ELR (cell line): ENCODE data around the gene CNGB1.
"Not testable (repeated sequence)": the region's sequence is repeated elsewhere in the genome, so short reads cannot be mapped to it uniquely, and the experiment has no call there.

Experiments
- DNase-seq: peaks from one replicate; pipeline ENCODE4 v3.0.0-alpha.2; 2015; ENCODE audit warnings: low read depth

The CNGB1 gene

DNA sequence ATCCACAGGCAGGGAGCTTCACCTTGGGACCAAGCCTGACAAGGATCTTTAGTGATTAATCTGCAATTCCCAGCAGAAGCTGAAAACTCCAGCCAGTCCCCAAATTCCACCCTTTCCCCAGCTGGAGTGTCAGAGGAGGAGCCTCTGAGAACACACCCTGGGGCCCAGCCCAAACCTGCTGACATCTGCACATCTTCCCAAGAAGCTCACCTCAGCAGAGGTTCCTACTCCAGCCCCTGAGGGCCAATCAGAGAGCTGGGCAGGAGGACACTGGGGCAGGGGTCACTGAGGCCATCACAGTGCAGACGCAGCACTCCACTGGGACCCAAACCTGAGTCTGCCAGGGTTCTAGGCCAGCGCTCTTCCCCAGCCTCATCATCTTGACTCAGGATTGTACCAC lies 44.9 kb downstream of the CNGB1 start:
- DNase-seq, result no peak

DNA sequence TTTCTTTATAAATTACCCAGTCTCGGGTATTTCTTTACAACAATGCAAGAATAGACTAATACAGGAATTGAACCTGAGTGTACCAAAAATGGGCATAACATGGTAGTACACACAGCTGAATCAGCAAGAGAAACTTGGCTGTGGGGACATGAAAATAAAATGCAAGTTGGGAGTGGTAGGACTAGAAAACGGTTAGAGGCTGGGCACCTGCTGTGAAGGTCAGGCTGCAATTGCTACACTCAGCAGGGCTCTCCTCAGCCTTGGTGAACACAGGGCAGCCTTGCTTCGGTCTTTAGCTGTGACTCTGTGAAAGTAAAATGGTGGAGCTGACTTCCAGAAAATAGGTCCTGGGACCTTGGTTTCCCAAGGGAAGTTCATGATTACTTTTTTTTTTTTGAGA lies 45.6 kb downstream of the CNGB1 start:
- DNase-seq, result no peak

DNA sequence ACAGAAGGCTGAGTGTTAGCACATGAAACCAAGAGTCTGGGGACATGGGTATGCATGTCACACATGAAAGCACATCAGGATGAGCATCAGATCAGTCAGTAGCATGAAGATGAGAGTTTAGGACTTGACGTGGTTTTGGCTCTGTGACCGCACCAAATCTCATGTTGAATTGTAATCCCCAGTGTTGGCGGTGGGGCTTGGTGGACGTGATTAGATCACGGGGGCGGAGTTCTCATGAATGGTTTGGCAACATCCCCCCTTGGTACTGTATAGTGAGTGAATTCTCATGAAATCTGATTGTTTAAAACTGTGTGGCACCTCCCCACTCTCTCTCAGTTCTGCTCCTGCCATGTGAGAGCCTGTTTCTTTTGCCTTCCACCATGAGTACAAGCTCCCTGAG lies 46.4 kb downstream of the CNGB1 start:
- DNase-seq, result no peak

DNA sequence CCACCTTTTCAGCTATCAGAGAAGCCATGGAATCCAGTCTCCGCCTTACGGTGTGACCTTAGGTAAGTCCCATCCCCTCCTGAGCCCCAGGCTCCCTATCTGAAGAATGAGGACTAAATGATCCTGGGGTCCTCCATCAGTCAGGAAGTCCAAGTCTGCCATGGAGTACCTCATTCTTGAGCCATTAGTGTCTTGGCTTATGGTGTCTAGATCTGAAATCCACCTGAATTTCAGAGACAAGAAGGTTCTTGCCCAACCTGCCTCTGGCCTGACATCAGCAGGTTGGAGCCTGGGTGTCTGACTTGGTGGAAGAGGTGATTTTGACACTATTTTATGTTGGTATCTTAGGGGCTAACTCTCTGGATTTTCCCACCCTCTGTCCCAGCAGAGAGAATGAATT lies 47.1 kb downstream of the CNGB1 start:
- no peak for DNase-seq

DNA sequence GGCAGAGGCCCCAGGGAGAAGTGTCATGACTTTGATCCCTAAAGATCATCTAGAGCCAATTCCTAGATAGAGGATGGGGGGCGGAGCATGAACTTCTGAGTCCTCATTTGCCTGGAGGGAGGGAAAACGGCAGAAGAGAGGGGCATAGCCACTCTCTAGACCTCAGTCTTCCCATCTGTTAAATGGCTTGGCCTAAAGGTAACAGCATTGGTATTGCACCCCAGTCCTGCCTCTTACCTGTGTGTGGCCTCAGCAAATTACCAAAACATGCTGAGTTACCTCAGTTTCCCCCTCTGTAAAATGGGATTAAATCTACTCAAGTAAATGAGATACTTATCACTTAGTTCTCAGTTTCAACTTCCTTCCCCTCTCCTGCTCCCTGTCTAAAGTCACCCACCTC lies 47.5 kb downstream of the CNGB1 start:
- DNase-seq, result no peak

DNA sequence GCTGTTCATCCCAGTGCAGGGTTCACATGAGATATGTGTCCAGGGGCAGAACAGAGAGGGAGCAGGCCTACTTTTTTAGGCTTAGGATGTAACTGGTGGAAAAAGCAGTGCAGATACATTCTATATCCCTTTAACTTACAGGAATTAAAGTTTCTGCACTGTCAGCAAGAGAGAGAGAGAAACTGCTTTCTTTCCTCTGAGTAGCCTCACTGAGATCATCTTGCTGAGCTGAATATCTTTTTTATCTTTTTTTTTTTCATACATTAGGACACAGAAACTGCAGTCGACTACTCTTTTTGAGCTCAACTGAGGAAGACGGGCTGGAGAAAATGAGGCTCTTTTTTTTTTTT lies 50.1 kb downstream of the CNGB1 start:
- no peak for DNase-seq

DNA sequence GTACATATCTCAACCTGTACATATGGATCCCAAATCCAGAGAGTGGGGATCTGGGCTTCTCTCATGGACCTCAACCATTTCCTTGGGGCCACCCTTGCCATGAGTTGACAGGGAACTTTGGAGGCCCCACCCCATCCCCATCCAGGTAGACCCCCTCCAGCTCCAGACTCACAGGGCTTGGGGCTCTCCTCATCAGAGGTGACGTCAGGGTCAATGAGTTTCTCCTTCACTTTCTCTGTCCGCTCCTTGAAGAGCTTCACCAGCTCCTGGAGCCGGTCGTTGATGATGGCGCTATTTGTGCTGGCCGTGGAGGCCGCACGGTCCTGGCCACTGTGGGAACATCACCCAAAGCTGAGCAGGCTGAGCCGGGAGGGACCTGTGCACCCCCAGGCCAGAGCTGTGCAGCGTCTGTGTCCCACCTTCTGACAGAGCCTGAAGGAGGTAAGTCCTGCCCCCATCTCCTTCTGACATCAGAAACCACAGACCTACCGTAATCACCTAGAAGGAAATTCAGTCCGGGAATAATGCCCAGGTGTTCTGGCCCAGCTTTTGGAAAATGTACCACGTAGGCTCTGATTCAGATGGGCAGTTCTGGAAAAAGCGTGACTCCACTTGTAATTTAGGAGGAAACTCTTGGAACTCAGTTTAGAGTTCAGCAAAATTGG lies 50.6 kb downstream of the CNGB1 start:
- no peak for DNase-seq

DNA sequence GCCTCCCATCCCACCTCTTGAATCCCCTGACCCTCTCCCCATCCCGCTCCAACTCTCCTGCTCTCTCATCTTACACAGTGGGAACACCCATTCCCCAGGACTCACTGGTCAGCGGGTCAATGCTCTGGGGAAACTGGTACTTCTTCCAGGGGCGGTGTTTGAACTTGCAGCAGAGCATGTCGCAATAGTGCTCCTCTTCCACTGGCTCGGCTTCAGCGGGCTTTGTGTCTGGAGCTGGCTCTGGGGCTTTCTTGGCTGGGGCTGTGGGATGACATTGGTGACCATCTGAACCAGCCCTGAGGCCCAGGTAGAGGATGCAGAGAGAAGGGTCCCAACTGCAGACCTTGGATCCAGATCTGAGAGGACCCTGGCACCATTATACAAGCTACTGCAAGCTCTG lies 51.9 kb downstream of the CNGB1 start:
- no peak for DNase-seq

DNA sequence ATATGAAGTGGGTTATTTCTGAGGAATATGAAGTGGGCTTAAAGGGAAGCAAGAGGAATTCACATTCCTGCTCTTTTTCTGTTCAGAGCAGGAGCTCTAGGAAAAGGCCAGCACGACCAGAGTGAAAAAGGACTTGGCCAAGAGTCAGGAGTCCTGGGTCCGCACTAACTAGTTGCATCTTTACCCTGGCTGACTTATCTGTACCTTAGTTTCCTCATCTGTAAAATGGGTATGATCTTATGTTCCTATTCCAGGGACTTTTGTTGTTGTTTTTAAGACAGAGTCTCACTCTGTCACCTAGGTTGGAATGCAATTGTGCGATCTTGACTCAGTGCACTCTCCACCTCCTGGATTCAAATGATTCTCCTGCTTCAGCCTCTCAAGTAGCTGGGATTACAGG lies 52.5 kb downstream of the CNGB1 start:
- DNase-seq, result no peak

DNA sequence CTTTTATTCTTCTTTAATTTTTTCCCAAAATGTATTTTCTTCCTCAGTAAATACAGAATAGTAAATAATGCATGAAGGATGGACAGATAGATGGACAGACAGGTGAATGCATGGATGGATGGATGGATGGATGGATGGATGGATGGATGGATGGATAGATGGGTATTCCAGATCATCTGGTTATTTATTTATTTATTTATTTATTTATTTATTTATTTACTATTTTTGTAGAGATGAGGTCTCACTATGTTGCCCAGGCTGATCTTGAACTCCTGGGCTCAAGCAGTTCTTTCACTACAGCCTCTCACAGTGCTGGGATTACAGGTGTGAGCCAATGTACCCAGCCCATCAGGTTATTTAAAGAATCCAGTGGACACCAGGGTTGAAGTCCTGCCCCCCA lies 53.0 kb downstream of the CNGB1 start:
- not testable (repeated sequence) for DNase-seq

DNA sequence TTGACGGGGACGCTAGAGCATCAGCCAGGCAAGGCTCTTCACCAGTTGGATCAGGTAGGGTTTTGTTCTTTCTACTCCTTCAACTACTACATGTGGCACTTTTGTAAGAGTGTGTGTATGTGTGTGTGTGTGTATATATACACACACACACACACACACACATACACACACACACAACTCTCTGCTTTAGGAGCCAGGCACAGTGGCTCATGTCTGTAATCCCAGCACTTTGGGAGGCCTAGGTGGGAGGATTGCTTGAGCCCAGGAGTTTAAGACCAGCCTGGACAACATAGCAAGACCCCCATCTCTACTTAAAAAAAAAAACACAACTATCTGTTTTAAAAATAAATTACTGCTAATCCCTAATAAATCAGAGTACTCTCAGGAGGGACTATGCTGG lies 53.4 kb downstream of the CNGB1 start:
- not testable (repeated sequence) for DNase-seq

DNA sequence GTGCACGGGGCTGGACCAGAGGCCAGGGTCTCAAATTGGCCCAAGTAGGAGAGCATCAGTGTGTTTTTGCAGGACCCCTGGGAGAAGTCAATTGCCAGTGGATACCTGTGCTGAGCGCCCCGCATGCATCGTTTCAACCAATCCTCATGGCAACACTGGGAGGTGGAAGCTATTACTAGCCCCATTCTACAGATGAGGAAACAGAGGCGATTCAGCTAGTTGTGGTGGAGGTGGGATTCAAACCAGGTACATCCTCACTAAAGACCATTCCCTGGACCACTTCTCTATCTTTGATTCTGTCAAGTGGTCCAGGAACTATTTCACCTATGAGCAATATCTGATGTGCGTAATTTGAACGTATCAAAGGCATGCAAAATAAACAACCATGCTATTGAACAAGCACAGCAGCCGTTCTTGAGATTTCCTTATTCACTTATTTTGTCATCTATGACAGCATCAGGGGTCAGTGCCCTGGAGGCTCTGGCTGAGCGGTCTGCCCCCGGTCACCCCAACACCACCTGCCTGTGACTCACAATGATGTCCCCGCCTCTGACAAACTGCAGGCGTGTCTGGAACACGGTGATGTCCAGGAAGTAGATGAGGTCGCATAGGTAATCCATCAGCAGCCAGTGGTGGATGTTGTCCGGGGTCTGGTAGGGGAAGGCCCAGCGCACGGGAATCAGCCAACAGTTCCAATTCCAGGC lies 54.0 kb downstream of the CNGB1 start:
- DNase-seq, result peak; percentile 80

DNA sequence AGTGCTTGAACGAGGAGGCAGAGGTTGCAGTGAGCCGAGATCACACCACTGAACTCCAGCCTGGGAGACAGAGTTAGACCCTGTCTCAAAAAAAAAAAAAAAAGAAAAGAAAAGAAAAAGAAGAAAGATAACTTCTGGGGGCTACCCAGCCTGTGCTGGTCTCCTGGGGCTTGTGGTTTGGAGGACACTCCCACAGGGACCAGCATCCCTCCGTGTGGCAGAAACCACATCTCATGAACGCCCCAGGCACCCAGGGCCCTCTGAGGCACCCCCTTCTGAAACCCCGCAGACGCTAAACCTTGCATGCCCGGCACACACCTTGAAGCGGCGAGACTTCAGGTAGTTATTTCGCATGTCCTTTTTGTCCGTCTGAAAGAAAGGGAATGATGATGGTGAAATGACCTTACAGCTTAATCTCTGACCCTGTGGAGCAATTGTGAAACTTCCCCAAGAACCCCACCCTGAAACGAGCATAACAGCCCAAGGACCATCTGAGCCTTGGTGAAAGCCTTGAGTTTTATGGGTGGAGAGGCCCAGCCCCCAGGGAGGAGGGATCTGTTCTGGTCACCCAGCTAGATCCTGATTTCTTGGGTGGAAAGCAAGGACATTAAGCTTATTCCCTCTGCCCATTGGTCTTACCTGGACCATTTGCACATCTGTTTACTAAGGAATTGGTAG lies 55.0 kb downstream of the CNGB1 start:
- DNase-seq, result no peak

DNA sequence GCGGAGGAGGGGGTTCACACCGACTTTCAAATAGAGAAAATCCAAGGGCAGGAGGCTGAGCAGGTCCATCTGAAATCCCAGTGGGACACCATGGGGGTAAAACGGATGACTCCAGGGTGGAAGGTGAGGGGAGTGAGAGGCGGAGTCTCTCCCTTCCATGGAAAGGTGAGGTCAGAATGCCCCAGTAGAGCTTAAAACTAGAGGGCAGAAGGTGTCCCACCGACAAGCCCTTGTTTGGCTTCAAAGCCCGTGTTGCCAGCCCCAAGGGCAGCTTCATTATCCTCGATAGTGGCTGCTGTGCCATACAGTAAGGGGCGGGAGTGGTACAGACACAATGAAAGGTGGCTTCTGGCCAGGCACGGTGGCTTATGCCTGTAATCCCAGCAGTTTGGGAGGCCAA lies 55.7 kb downstream of the CNGB1 start:
- DNase-seq, result no peak

DNA sequence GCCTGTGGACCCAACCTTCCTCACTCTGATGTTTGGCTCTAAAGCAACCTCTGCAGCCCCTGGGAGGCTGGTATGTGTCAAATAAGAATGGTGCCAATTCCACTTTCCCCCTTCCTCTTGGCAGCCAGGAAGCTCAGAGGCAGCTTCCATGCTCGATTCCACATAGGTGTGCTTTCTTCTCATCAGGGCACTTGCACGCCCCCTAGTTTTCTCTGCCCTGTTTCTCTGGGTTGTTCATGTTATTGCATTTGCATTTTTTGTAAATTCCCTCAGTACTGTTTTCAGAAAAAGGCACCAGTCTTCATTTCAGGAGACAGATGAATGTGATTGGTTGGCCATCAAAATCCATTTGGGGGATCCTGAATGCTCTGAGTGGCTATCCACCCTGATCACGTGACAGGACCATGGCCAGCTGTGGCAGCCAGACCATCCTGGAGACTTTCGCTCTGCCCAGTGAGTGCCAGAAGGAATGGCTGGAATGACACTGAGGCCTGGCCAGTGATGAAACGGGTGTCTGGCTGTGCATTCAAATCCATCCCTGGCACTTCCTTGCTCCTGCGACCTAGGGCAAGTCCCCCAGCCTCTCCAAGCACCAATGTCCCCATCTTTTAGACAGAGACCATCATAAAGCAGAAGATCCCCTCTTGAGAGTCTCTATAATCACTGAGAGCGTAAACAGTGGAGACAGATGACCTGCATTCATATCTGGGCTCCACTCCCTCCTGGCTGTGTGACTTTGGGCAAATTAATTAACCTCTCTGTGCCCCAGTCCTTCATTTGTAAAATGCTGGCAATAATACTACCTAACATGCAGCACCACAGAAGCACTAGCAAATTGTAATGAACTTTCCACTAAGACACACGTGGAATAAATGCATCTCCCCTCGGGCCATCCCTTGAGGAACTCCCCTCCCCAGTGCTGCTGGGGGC lies 56.4 kb downstream of the CNGB1 start:
- DNase-seq, result no peak

DNA sequence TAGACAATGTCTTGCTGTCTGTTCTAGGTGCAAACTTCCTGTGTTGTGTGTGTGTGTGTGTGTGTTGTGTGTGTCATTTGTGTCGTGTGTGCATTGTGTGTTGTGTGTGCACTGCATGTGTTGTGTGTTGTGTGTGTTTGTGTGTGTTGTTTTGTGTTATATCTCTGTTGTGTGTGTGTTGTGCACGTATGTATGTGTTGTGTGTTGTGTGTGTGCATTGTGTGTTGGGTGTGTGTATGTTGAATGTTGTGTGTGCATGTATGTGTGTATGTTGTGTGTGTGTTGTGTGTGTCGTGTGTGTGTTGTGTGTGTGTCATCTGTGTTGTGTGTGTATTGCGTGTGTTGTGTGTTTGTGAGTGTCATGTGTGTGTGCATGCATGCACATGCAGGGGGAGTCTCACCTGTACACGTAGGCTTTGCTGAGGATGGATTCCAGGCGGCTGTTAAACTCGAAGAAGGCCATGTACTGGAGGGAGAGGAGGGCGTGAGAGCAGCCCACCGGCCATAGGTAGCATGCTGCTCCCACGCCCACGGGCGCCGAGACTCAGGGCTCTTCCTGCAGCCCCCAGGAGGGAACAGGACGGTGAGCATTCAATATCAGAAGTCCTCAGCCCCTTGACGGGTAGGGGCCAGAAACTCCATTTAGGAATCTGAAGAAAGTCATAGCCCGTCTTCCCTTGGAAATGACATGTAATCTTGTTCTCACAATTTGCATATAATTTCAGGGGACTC lies 58.2 kb downstream of the CNGB1 start:
- DNase-seq, result no peak

DNA sequence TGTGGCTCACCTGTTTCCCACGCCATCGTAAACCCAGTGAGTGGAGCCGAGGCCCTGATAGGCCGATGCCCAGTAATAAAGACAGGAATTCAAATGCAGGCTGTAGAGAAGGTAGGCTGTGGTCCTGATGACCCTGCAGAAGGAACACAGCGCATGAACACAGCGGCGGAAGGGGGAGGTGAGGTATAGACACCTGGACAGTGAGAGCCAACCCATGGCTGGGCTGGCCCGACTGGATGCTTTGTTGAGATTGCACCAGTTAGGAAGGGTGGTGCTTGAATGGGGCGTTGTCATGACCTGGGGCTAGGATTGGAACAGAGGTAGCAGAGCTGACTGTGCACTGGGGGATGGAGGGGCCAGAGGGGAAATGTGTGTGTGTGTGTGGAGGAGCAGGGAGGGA lies 59.2 kb downstream of the CNGB1 start:
- no peak for DNase-seq

DNA sequence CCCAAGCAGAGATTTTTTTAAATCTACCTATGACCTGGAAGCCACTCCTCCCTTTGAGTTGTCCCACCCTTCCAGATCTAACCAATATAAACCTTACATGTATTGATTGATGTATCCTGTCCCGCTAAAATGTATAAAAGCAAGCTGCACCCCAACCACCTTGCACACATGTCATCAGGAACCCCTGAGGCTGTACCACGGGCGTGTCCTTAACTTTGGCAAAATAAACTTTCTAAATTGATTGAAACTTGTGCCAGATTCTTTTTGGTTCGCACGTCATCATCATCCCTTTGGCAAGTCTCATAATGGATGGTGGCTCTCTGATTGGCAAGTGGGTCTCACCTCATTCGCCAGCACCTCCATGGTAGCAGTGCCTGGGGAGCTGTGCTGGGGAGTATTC lies 60.2 kb downstream of the CNGB1 start:
- no peak for DNase-seq

DNA sequence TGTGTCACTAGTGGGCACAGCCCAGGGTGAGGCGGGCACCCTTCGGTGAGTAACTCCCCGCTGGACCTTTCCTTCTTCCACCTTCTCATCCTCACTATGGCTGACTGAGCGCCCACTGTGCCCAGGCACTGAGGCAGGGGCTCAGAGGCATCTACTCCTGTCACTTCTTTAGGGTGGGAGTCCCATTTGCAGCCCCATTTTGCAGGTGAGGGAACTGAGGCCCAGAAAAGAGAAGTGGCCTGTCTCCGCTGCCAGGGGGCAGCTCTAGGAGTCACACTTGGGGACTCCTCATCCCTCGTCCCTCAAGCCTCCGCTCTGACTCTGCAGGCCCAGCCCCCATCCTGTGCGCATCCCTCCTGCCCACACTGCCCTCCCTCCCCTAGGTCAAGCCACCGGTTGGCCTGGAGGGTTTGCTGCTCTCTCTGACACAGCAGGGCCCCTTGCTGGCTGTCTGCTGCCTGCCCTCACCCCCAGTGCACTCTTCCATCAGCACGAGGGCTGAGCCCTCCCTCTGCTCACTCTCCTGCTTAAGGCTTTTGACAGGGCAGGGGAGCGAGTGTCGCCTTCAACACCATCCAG lies 62.4 kb downstream of the CNGB1 start:
- no peak for DNase-seq

DNA sequence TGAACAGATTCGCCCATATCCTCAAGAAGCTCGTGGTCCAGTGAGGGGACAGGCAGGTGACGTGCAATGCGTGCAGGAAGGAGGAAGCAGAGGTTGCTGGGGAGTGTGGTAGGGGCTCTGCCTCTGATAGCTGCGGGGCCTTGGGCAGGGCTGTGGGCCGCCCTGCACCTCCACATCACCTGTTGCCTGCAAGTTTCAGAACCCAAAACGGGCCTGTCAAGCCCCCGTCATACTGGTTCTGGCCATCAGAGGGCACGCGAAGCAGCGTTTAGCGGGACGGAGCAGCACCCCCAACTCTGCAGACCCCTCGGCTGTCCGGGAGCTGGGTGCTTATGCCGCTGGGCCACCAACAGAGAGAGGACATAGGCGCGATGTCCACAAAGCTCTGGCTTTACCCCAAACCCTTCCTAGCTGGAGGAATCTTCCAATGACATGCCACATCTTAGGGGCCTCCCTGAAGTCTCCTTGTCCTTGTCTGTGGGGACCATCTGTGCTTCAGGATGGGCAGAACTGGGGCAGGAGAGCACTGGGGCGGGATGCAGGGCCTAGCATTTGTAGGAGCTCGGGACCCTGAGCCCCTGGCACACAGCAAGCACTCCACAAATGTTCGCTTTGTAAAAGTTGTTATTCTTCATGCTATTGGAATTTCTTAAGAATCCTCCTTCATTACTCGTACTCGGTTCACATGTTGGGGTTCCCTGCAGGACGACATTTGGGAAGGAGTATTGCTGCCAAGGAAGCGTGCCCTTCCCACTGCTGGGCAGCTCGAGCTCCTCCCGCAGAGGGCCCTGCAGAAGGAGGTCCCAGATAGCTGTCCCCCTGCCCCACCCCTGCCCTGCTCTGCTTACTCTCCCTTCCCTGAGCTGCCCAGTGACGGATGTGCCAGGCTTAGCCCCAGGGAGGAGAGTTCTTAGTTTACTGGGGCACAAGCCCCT lies 64.3 kb downstream of the CNGB1 start:
- peak; percentile 52 for DNase-seq
